Measurements from ENCODE around the gene ZBTB5.

DNA sequence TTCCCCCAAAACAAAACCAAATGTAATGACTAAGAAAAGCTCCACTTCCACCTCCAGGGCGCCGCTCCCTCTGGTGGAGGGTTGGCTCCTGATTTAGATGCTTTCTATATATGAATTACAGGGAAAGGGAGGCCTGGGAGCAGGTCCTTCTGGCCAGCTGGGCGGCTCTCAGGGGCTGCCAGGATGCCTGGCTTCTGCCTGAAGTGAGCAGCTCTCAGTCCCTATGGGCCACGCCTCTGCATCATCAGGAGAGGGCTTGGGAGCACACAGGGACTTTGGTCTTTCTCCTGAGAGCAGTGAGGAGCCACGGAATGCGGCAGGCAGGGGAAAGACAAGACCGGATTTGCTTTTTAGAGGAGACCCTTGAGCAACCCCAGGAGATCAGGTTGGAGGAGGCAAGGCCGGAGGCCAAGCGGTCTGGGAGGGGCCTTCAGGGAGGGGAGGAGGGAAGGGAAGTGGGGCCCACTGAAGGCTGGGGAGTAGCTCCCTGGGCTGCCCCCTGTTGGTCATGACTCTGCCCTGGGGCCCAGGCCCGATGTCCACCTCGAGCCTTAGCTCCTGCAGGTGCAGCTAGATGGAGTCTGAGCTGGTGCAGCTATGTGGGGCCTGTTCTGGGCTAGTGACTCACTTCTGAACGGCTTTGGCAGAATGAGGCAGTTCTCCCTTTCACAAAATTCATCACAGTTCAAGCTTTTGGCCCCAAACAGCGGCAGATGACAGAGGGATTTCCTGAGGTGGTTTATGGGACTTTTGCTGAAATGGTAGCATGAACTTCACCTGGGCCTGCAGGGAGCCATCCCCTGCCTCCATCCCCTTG is 54.1 kb downstream of the ZBTB5 start:
- no peak for TF ChIP-seq EZH2 (IDR thresholded peaks at IDR 0.05; ENCODE audit: low read length, unreplicated experiment)
- TF ChIP-seq CTCF (conservative IDR thresholded peaks at IDR 0.05; ENCODE audit: low read depth, low read length) = peak; percentile 49

All from PC-3 (cell line).